ENCODE results near the gene RNASE7.

The RNASE7 gene

GRCh38 chr14:21061347-21061668 lies 19.1 kb downstream of the RNASE7 start:
- H3F3A ChIP-seq (ENCODE audit: control insufficient read depth, insufficient read depth): no peaks in the 10 kb centered on the region
- no peaks in the 10 kb centered on the region for H3K36me3 ChIP-seq (ENCODE audit: control insufficient read depth, low read length)
- H3K9me3 ChIP-seq (ENCODE audit: control insufficient read depth, insufficient read depth, low read length): no peaks in the 10 kb centered on the region
- H3K27me3 ChIP-seq (ENCODE audit: control insufficient read depth, low read length): peaks cover 50% of the 10 kb centered on the region
- H4K20me1 ChIP-seq (ENCODE audit: control insufficient read depth, insufficient read depth, low read depth, low read length): no peaks in the 10 kb centered on the region
- H3K9me2 ChIP-seq (replicated peaks; ENCODE audit: control insufficient read depth, low read length): no peaks in the 10 kb centered on the region
- H3K4me1 ChIP-seq (ENCODE audit: control insufficient read depth, low read length): peaks cover 9% of the 10 kb centered on the region
- no peak for TF ChIP-seq CTCF (IDR thresholded peaks at IDR 0.05; ENCODE audit: low read depth, low read length, poor library complexity, severe bottlenecking)
- H3K4me3 ChIP-seq (ENCODE audit: low read length): no peak overlapping the region
- no peak overlapping the region for H3K4me2 ChIP-seq (ENCODE audit: low read length)
- no peak overlapping the region for H3K27ac ChIP-seq (ENCODE audit: low read depth, low read length)
- no peaks in the 10 kb centered on the region for H3K79me2 ChIP-seq (ENCODE audit: control insufficient read depth, low read length)

DNA sequence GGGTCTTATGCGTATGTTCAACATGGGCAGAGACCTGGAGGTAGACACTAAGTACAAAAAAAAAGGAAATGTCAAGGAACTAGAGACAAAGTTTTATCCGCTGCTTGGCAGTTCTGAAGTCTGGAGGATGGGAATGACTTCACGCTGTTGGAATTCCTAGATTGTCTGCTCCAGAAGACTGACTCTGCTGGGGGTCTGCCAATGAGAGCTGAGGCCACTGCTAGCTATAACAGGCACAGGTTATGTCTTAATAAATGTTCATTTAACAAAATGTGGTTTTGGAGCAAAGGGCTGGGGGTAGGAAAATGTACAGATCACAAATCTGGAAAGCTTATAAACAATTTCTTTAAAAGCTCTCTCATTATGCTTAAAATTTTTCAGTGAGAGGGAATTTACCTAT lies 21.3 kb downstream of the RNASE7 start:
- Histone ChIP-seq H3K4me1 (ENCODE audit: control insufficient read depth, low read length) (peaks cover 17% of the 10 kb centered on the region), H3K79me2 (ENCODE audit: control insufficient read depth, low read length) (no peaks in the 10 kb centered on the region), H3K27me3 (ENCODE audit: control insufficient read depth, low read length) (peaks cover 69% of the 10 kb centered on the region), H3K27ac (ENCODE audit: low read depth, low read length) (no peak overlapping the region), H4K20me1 (ENCODE audit: control insufficient read depth, insufficient read depth, low read depth, low read length) (no peaks in the 10 kb centered on the region), H3K4me3 (ENCODE audit: low read length) (no peak overlapping the region), H3K36me3 (ENCODE audit: control insufficient read depth, low read length) (no peaks in the 10 kb centered on the region), H3K9me3 (ENCODE audit: control insufficient read depth, insufficient read depth, low read length) (no peaks in the 10 kb centered on the region), H3K9me2 (replicated peaks; ENCODE audit: control insufficient read depth, low read length) (no peaks in the 10 kb centered on the region), H3K4me2 (ENCODE audit: low read length) (no peak overlapping the region; the same call in 1 of the 2 replicates), H3F3A (ENCODE audit: control insufficient read depth, insufficient read depth) (0 out of 2 replicates have a peak, but pooled peaks cover 2% of the 10 kb centered on the region)
- TF ChIP-seq EZH2phosphoT487 (IDR thresholded peaks at IDR 0.05; ENCODE audit: borderline replicate concordance, low read length): no peak
- TF ChIP-seq CTCF (IDR thresholded peaks at IDR 0.05; ENCODE audit: low read depth, low read length, poor library complexity, severe bottlenecking): no peak

- peak; percentile 36 for TF ChIP-seq CTCF (IDR thresholded peaks at IDR 0.05; ENCODE audit: low read depth, low read length, poor library complexity, severe bottlenecking)
- no peak for TF ChIP-seq EZH2phosphoT487 (IDR thresholded peaks at IDR 0.05; ENCODE audit: borderline replicate concordance, low read length)
- H3K9me2 ChIP-seq (replicated peaks; ENCODE audit: control insufficient read depth, low read length): no peaks in the 10 kb centered on the region
- H3K27ac ChIP-seq (ENCODE audit: low read depth, low read length): no peak overlapping the region
- peaks cover 78% of the 10 kb centered on the region for H3K27me3 ChIP-seq (ENCODE audit: control insufficient read depth, low read length)
- no peaks in the 10 kb centered on the region for H3K79me2 ChIP-seq (ENCODE audit: control insufficient read depth, low read length)
- H4K20me1 ChIP-seq (ENCODE audit: control insufficient read depth, insufficient read depth, low read depth, low read length): no peaks in the 10 kb centered on the region
- H3K4me1 ChIP-seq (ENCODE audit: control insufficient read depth, low read length): peaks cover 48% of the 10 kb centered on the region
- no peak overlapping the region for H3K4me3 ChIP-seq (ENCODE audit: low read length)
- no peaks in the 10 kb centered on the region for H3K36me3 ChIP-seq (ENCODE audit: control insufficient read depth, low read length)
- no peak overlapping the region for H3K4me2 ChIP-seq (ENCODE audit: low read length)
- no peaks in the 10 kb centered on the region for H3K9me3 ChIP-seq (ENCODE audit: control insufficient read depth, insufficient read depth, low read length)
- peaks cover 5% of the 10 kb centered on the region; the same call in 1 of the 2 replicates for H3F3A ChIP-seq (ENCODE audit: control insufficient read depth, insufficient read depth)
These were observed 24.8 kb downstream of the RNASE7 start for GRCh38 chr14:21066882-21067502.

Data from DOHH2 (cell line).